Mesenchymal stem cell (in vitro differentiated cells and primary cell): ENCODE measurements around the gene TARBP1.

Source experiments
- DNase-seq: peaks from one replicate; pipeline ENCODE4 v3.0.0-alpha.2; 2013
- H2AFZ ChIP-seq: one replicate; pipeline ENCODE4 v1.6.1; 2013; ENCODE audit warnings: low read depth, mild to moderate bottlenecking, control low read depth, inconsistent platforms, low read length, moderate library complexity
- H2AK5ac ChIP-seq: 2 replicates; pipeline ENCODE4 v1.6.1; 2013; ENCODE audit warnings: low read length, moderate library complexity, mild to moderate bottlenecking, inconsistent platforms; ENCODE audit not compliant: severe bottlenecking
- H2BK120ac ChIP-seq: one replicate; pipeline ENCODE4 v1.6.1; 2013; ENCODE audit warnings: low read depth, mild to moderate bottlenecking, inconsistent platforms, low read length, moderate library complexity
- H2BK12ac ChIP-seq, 2 experiments: one replicate each; pipeline ENCODE4 v1.6.1; 2013; ENCODE audit warnings: inconsistent platforms in 2 of 2, low read length in 2 of 2, mild to moderate bottlenecking in 2 of 2, moderate library complexity in 2 of 2, control low read depth in 1 of 2
- H2BK15ac ChIP-seq: one replicate; pipeline ENCODE4 v1.6.1; 2013; ENCODE audit warnings: mild to moderate bottlenecking, low read depth, inconsistent platforms; ENCODE audit not compliant: poor library complexity, severe bottlenecking
- H2BK5ac ChIP-seq: 2 replicates; pipeline ENCODE4 v1.6.1; 2013; ENCODE audit warnings: low read depth, mild to moderate bottlenecking, low read length, control low read depth, inconsistent platforms; ENCODE audit not compliant: poor library complexity, severe bottlenecking
- H3K14ac ChIP-seq, 2 experiments: one replicate each; pipeline ENCODE4 v1.6.1; 2013; ENCODE audit warnings: inconsistent platforms in 2 of 2, low read length in 2 of 2, control low read depth in 1 of 2, mild to moderate bottlenecking in 1 of 2, moderate library complexity in 1 of 2
- H3K18ac ChIP-seq, 2 experiments: one replicate each; pipeline ENCODE4 v1.6.1; 2013; ENCODE audit warnings: inconsistent platforms in 2 of 2, low read length in 2 of 2, control low read depth in 1 of 2, low read depth in 1 of 2, mild to moderate bottlenecking in 1 of 2
- H3K23ac ChIP-seq, 2 experiments: one replicate each; pipeline ENCODE4 v1.6.1; 2013; ENCODE audit warnings: inconsistent platforms in 2 of 2, low read length in 2 of 2, mild to moderate bottlenecking in 2 of 2, moderate library complexity in 2 of 2, control low read depth in 1 of 2
- H3K27ac ChIP-seq: 2 replicates; pipeline ENCODE4 v1.5.1; 2013; ENCODE audit warnings: mild to moderate bottlenecking, moderate library complexity, low read length, control low read depth, inconsistent platforms; ENCODE audit not compliant: poor library complexity, severe bottlenecking
- H3K27me3 ChIP-seq, 2 experiments: 2 replicates each; pipeline versions ENCODE4 v1.6.1 to v1.7.0; 2013; ENCODE audit warnings: low read length in 2 of 2, mild to moderate bottlenecking in 2 of 2, moderate library complexity in 2 of 2, control low read depth in 1 of 2, inconsistent platforms in 1 of 2; ENCODE audit not compliant: control insufficient read depth in 1 of 2, insufficient read depth in 1 of 2
- H3K36me3 ChIP-seq, 2 experiments: 2 replicates each; pipeline versions ENCODE4 v1.6.1 to v1.7.0; 2013; ENCODE audit warnings: low read length in 2 of 2, control low read depth in 1 of 2, inconsistent platforms in 1 of 2, low read depth in 1 of 2, mild to moderate bottlenecking in 1 of 2; ENCODE audit not compliant: insufficient read depth in 2 of 2, control insufficient read depth in 1 of 2
- H3K4ac ChIP-seq, 2 experiments: one replicate each; pipeline ENCODE4 v1.6.1; 2013; ENCODE audit warnings: inconsistent platforms in 2 of 2, low read length in 2 of 2, mild to moderate bottlenecking in 2 of 2, moderate library complexity in 2 of 2, control low read depth in 1 of 2, low read depth in 1 of 2
- H3K4me1 ChIP-seq: 2 replicates; pipeline ENCODE4 v1.6.1; 2013; ENCODE audit warnings: low read depth, low read length, control low read depth; ENCODE audit not compliant: control insufficient read depth, insufficient read depth
- H3K4me2 ChIP-seq: 2 replicates; pipeline ENCODE4 v1.6.1; 2013; ENCODE audit warnings: low read length, mild to moderate bottlenecking, inconsistent platforms; ENCODE audit not compliant: poor library complexity, severe bottlenecking
- H3K4me3 ChIP-seq, 2 experiments: 2 replicates each; pipeline versions ENCODE4 v1.5.1 to v1.7.0; 2013; ENCODE audit warnings: low read length in 2 of 2, mild to moderate bottlenecking in 2 of 2, control low read depth in 1 of 2, low read depth in 1 of 2; ENCODE audit not compliant: insufficient read depth in 1 of 2
- H3K79me1 ChIP-seq: replicated peaks from 2 replicates; pipeline ENCODE4 v1.6.1; 2013; ENCODE audit warnings: mild to moderate bottlenecking, control low read depth, low read length, inconsistent platforms; ENCODE audit not compliant: poor library complexity, severe bottlenecking
- H3K9ac ChIP-seq: 2 replicates; pipeline ENCODE4 v1.7.0; 2013; ENCODE audit warnings: mild to moderate bottlenecking, low read length, moderate library complexity
- H3K9me3 ChIP-seq: 2 replicates; pipeline ENCODE4 v1.7.0; 2013; ENCODE audit warnings: mild to moderate bottlenecking, low read length; ENCODE audit not compliant: control insufficient read depth
- H4K8ac ChIP-seq: one replicate; pipeline ENCODE4 v1.6.1; 2013; ENCODE audit warnings: inconsistent platforms, mild to moderate bottlenecking, low read length, moderate library complexity
- H4K91ac ChIP-seq: one replicate; pipeline ENCODE4 v1.6.1; 2013; ENCODE audit warnings: mild to moderate bottlenecking, low read length, inconsistent platforms
- WGBS: methylation state at CpG from one replicate; pipeline ENCODE4 v1.1.7; 2013; ENCODE audit warnings: mixed read lengths; 5-methylcytosine and 5-hydroxymethylcytosine counted together

The TARBP1 gene

DNA sequence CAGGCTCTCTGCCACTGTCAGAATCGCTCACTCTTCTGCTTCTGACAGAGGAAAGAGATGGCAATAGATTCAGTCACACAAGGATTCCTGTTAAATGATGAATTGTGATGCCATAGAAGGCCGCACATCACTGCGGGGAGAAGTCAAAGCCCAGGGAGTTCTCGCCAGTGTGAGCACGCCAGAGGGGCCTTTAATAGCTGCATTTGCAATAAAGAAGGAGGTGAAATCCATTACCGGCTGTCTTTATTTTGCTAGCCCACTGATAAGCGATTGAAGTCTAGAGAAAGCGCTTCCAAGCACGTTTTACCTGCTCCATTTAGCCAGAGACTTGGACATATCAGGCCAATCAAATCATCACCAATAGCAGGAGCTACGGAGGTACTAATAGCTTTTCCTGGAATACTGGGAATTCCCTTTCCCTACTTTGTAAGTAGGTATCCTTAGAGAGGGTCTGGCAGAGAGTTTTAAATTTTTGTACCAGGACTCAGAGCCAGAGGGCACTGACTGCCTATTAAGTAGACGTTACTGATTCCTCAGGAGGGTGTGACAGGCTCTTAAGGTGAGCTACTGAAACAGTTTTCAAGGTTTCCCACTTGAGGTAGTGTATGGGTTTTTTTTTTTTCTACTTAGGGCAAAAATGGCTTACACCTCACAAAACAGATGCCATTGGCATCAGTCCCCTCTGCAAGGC lies 10.2 kb upstream of the TARBP1 start:
- WGBS, result 87% methylated on average over 11 of the region's 11 CpGs
- DNase-seq, result no peak
- H4K8ac ChIP-seq, result no peak overlapping the region
- H3K4me3 ChIP-seq, result no peak overlapping the region
- H3K14ac ChIP-seq, result no peak overlapping the region
- no peak overlapping the region for H2BK15ac ChIP-seq
- H2BK12ac ChIP-seq, result peak overlapping the region in 1 of 2 experiments; percentile 22
- no peak overlapping the region for H2BK120ac ChIP-seq
- H3K9ac ChIP-seq, result no peak overlapping the region
- no peaks in the 10 kb centered on the region for H3K27me3 ChIP-seq
- H2AK5ac ChIP-seq, result no peak overlapping the region
- no peak overlapping the region for H3K23ac ChIP-seq
- H3K18ac ChIP-seq, result no peak overlapping the region
- H4K91ac ChIP-seq, result no peak overlapping the region
- H3K79me1 ChIP-seq, result no peaks in the 10 kb centered on the region
- no peak overlapping the region for H3K4ac ChIP-seq
- H3K9me3 ChIP-seq, result no peaks in the 10 kb centered on the region
- H3K4me1 ChIP-seq, result no peaks in the 10 kb centered on the region
- H2BK5ac ChIP-seq, result no peak overlapping the region
- no peaks in the 10 kb centered on the region for H3K36me3 ChIP-seq
- H3K4me2 ChIP-seq, result no peak overlapping the region
- no peak overlapping the region for H2AFZ ChIP-seq
- no peak overlapping the region for H3K27ac ChIP-seq

DNA sequence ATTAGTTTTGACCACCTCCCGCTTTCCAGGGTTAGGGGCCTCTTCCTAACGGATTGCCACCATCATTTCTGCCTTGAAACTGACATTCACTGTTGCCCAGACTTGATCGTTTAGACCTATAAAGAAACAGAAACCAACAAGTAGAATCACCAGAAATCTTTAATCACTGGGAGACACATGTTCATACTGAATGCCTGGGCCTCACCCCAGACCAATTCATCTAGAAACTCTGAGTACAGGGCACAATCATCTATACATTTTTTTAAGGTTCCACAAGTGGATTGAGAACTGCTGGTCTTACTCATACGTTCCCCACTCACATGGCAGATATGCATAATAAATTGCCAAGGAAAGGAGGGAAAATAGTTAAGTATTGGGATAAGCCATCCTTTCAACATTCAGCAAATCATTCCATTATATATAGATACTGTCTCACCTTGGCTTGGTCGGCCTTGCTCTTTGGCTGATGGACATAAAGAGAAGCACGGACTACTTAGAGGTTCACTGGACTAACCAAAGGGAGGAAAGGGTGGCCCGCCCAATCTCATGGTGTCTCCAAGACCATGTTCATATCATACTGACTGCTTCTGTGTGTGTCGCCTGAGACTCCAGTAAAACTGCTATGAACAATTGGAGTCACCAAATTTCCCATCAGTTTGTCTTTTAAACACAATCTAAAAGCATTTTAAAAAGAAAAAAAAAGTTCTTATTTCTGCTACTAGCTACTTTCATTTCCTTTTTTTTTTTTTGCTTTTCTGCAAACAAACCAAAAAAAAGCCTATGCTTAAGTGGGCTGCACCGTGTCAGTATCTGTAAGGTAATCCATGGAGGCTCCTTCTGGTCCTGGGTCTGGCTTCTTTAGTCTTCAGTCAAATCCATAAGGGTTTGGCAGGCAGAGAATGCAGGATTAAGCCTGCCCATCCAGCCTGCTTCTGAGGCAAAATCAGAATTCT lies 9.4 kb upstream of the TARBP1 start:
- H2BK120ac ChIP-seq, result no peak overlapping the region
- H3K27ac ChIP-seq, result no peak overlapping the region
- H3K4me2 ChIP-seq, result no peak overlapping the region
- WGBS, result 81% methylated on average over 8 of the region's 9 CpGs
- H3K36me3 ChIP-seq, result no peaks in the 10 kb centered on the region
- no peak overlapping the region for H3K14ac ChIP-seq
- H4K91ac ChIP-seq, result no peak overlapping the region
- H3K4ac ChIP-seq, result no peak overlapping the region
- H2AK5ac ChIP-seq, result no peak overlapping the region
- H3K27me3 ChIP-seq, result peaks cover 0 to under 1% of the 10 kb centered on the region in 2 experiments
- no peak overlapping the region for H3K18ac ChIP-seq
- no peak overlapping the region for H2AFZ ChIP-seq
- no peaks in the 10 kb centered on the region for H3K9me3 ChIP-seq
- H3K4me3 ChIP-seq, result no peak overlapping the region
- H2BK15ac ChIP-seq, result no peak overlapping the region
- H3K79me1 ChIP-seq, result no peaks in the 10 kb centered on the region
- no peaks in the 10 kb centered on the region for H3K4me1 ChIP-seq
- H2BK12ac ChIP-seq, result peak overlapping the region in 1 of 2 experiments; percentile 22
- no peak for DNase-seq
- H3K23ac ChIP-seq, result no peak overlapping the region
- H4K8ac ChIP-seq, result no peak overlapping the region
- H2BK5ac ChIP-seq, result no peak overlapping the region
- H3K9ac ChIP-seq, result peak overlapping the region; percentile 73

DNA sequence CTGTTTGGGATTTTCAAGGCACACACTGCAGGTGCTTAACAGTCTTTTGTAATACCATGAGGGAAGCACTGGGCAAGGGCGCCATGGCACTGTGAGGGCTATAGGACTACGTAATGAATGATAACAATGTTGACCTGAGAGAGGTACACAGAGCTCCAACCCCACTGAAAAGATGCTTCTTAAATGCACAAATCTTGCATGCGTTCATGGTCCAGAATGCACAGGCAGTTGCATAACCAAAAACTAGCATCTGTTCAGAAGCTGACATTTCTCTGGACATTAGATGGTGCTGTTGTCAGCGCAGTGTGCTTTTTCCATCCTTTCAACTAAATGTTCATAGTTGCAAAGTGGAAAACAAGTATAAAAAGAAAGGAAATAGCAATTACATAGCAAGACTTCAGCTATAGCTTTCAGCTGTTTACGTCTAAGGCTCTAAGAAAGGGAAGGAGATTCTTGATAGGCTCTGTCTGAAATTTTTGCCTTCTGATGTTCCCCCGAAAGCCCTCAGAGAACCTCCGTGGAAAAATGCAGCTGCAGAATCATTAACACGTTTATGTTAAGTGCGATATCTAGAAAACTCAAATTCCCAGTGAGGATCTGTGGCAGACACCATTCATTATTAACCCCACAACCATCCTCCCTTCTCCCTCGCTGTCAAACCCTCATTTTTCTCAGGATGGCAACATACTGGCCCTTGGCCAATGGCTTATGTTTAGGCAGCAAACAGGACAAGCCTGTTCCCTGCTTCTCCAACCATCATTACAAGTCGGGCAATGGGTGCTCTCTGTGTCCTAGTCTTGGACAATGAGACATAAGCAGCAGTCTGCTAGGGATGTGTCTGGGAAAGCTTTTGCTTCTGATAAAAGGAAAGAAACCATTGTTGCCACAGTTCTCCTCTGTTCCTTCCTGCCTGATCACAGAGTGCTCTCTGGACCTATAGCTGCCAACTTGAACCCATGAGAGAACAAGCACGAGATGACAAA lies 8.2 kb upstream of the TARBP1 start:
- peak; percentile 77 for DNase-seq
- Histone ChIP-seq H2AK5ac (no peak overlapping the region), H4K8ac (no peak overlapping the region), H3K27ac (no peak overlapping the region), H3K4me2 (no peak overlapping the region), H3K4me3 (peak overlapping the region in 1 of 2 experiments; percentile 35), H3K18ac (no peak overlapping the region), H2BK15ac (no peak overlapping the region), H2AFZ (no peak overlapping the region), H3K9me3 (no peaks in the 10 kb centered on the region), H4K91ac (no peak overlapping the region), H3K23ac (no peak overlapping the region), H3K27me3 (peaks cover 3 to 12% of the 10 kb centered on the region in 2 experiments), H3K9ac (peak overlapping the region; percentile 73), H3K14ac (no peak overlapping the region), H2BK12ac (no peak overlapping the region), H3K4ac (no peak overlapping the region), H3K36me3 (no peaks in the 10 kb centered on the region), H2BK5ac (no peak overlapping the region), H2BK120ac (no peak overlapping the region), H3K79me1 (no peaks in the 10 kb centered on the region), H3K4me1 (no peaks in the 10 kb centered on the region)
- 89% methylated on average over 11 of the region's 12 CpGs for WGBS
